Measurements from ENCODE around the gene IFNA4.

- TF ChIP-seq POLR2A (IDR thresholded peaks at IDR 0.05) = no peak
- TF ChIP-seq, protein P1, sequence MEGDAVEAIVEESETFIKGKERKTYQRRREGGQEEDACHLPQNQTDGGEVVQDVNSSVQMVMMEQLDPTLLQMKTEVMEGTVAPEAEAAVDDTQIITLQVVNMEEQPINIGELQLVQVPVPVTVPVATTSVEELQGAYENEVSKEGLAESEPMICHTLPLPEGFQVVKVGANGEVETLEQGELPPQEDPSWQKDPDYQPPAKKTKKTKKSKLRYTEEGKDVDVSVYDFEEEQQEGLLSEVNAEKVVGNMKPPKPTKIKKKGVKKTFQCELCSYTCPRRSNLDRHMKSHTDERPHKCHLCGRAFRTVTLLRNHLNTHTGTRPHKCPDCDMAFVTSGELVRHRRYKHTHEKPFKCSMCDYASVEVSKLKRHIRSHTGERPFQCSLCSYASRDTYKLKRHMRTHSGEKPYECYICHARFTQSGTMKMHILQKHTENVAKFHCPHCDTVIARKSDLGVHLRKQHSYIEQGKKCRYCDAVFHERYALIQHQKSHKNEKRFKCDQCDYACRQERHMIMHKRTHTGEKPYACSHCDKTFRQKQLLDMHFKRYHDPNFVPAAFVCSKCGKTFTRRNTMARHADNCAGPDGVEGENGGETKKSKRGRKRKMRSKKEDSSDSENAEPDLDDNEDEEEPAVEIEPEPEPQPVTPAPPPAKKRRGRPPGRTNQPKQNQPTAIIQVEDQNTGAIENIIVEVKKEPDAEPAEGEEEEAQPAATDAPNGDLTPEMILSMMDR (IDR thresholded peaks at IDR 0.05) = no peak
These were observed 16.0 kb downstream of the IFNA4 start for GRCh38 chr9:21171351-21171750.

Data from thyroid gland (tissue), 4 donors.